ENCODE results near the gene KRT73. TPM values are rescaled to one million over a fixed set of nuclear protein-coding genes. Genes with fewer than 3 reads are reported as not detected.

The KRT73 gene
- total and polyA plus RNA-seq, 2 of the 8 experiments (the other 6 are each of a cell fraction or from before 2014, with no cell fraction given) = not detected

DNA sequence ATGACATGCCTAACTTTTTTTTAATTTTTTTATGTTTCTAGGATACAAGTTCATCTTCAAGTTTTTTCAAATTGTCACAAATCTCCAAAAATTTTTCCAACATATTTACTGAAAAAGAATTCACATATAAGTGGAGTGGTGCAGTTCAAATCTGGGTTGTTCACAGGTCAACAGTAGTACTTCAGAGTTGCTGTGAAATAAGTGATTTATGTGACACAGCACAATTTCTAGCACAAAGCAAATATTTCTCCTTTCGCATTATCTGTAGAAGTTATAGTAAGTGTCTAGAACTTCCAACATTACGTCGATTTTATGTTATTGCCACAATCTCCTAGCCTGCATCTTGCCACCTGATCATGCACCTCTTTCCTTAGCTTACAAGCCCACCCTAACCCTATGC is 43.3 kb upstream of the KRT73 start (continued):
- TF ChIP-seq JUN (IDR thresholded peaks at IDR 0.05; ENCODE audit: low read depth, low read length) (no peak), TAF7 (optimal IDR thresholded peaks at IDR 0.05; ENCODE audit: borderline replicate concordance, low read depth, low read length) (no peak)

Measured in H1 (cell line).